ACHN (cell line): ENCODE data around the gene MBTPS1.
"Not testable (repeated sequence)": the region's sequence is repeated elsewhere in the genome, so short reads cannot be mapped to it uniquely, and the experiment has no call there.

ENCODE experiments used
- DNase-seq: peaks from one replicate; pipeline ENCODE4 v3.0.0-alpha.2; 2015
- in situ Hi-C: cut with HindIII; loops from 2 replicates; pipeline ENCODE4 v1.10.0; 2017; ENCODE audit warnings: low sequenced_read_pairs, low pct_ligation_motif_present, low pct_unique_long_range_greater_than_20kb

The MBTPS1 gene

DNA sequence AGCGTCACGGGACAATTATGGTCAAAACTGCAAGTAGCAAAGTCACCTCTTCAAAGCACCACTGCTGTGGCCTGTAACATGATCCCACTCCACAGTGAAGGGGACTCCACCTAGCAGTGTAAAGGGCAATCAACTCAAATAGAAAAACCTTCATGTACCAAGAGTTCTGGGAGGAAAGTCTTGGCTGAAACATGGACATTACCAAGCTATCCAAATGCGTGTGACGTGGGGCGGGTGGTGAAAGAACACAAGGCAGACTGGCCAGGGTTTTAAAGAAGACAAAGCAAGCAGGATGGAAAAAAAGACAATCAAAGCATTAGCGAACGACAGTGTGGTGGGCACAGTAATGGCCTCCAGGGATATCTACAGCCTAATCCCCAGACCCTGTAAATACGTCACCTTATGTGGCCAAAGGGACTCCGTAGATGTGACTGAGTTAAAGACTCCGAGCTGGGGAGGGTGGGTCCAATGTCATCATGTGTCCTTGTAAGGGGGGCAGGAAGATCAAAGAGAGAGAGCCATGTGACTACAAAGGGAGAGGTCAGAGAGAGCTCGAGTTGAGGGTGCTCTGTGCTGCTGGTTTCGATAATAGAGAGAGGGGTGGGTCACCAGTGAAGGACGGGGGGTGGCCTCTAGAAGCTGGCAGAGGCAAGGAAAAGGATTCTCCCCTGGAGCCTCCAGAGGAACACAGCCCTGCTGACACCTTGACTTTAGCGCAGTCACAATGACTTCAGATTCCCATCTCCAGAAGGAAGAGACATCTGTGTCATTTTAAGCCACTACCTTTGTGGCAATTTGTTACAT, 22.3 kb upstream of the MBTPS1 start:
- no peak for DNase-seq
- in situ Hi-C loops = no loop called here

- in situ Hi-C loops = no loop called here
- DNase-seq = no peak
Observed at GRCh38 chr16:84138500-84138823, 21.7 kb upstream of the MBTPS1 start.

DNA sequence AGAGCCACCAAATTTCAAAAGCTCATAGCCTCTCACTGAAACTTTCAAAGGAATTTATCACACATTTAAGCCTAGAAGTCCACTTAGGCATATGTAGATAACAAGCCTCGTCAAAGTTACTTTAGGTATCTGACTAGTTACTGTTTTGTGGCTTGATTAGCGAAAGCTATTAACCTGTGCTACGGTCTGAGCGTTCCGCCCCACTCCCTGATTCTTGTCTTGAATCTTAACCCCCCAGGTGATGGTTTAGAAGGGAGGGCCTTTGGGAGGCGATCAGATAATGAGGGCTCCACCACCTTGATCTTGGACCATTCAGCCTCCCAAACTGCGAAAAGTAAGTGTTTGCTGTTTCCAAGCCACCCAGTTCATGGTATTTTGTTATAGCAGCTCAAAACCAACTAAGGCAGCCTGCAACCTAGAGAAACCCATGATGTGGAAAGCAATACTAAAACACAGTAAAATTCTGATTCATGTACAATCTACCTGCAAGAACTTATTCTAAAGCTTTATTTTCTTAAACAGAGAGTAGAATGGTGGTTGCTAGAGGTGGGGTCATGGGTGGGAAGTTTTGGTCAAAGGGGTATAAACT, 21.1 kb upstream of the MBTPS1 start:
- DNase-seq = no peak
- in situ Hi-C loops = no loop called here

DNA sequence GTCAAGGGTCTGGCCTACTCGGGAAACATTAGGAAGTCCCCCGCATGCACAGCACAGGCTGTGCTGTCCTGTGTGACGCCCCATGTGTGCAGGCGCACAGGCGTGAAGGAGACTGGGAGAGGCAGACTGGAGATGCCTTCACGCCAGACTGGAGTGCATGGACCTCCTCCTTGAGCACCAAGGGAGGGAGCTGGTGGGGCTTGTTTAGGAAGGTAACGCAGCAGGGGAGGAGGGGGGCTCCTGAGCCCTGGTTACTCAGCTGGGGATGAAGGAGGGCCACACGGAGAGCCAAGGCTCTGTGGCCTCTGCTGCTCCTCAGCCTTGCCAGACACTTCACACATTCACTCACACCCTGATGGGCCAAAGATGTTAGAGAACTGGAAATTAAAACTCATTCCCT, 20.5 kb upstream of the MBTPS1 start:
- no peak for DNase-seq
- in situ Hi-C loops = no loop called here

- no peak for DNase-seq
- in situ Hi-C loops = no loop called here
Observed at GRCh38 chr16:84136331-84137125, 19.8 kb upstream of the MBTPS1 start.

- in situ Hi-C loops = no loop called here
- no peak for DNase-seq
Observed at GRCh38 chr16:84132527-84133285, 16.0 kb upstream of the MBTPS1 start.

DNA sequence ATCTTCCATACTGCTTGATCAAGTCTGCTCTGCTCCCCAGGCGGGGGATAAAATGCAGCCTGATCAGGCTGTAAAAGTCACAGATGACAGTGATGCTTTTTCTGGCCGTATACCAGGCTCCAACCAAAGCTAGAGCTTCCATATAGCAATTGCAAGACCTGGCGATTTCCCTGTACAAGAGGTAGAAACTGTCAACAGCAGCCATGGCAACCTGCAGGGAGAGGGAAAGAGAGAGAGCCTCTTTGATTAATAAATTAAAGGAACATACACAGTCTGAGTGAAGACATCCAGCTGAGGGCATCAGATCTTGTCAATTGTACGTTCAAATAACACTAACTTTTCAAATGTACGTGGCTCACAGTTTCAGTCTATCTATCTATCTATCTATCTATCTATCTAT, 14.4 kb upstream of the MBTPS1 start:
- in situ Hi-C loops = no loop called here
- DNase-seq = no peak

GRCh38 chr16:84124257-84125073, 7.7 kb upstream of the MBTPS1 start:
- no peak for DNase-seq
- in situ Hi-C loops = no loop called here

- in situ Hi-C loops = no loop called here
- no peak for DNase-seq
Observed at GRCh38 chr16:84121007-84121406, 4.3 kb upstream of the MBTPS1 start.

DNA sequence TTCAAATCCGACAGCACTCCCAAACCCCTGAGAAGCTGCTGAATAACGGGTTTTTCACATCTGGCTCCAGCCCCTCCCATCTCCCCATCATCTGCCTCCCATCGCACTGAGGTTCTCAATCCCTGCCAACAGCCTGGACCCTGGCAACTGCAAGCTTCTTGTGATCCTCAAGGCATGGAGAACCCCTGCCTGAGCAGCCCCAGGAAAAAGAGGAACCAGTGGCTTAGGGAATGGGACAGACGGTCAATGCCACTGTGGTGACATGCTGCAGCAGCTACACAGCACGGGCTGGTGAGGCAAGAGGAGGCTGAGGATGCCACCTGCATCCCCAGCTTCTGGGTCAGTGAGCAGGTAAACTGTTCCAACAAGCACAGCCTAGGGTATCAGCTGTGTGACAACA, 3.3 kb upstream of the MBTPS1 start:
- no peak for DNase-seq

DNA sequence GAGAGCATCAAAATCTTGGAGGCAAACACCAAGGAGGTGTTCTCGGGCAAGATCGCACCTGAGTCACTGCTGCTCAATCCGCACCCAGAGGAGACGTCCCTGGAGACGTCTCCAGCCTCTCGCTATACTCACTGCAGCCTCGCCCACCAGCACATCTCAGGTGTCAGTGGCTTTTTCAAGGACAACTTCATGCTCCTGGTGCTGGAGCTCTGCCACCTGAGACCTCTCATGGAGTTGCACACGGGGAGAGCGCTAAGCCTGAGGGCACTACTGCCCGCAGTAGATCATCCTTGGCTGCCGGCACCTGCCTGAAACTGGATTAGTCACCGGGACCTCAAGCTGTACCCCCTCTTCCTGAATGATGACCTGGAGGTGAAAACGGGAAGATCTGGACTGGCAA, 2.6 kb upstream of the MBTPS1 start:
- no peak for DNase-seq
- in situ Hi-C loops = no loop called here

More for the DNA sequence above, 3.3 kb upstream of the MBTPS1 start:
- in situ Hi-C loops = no loop called here

DNA sequence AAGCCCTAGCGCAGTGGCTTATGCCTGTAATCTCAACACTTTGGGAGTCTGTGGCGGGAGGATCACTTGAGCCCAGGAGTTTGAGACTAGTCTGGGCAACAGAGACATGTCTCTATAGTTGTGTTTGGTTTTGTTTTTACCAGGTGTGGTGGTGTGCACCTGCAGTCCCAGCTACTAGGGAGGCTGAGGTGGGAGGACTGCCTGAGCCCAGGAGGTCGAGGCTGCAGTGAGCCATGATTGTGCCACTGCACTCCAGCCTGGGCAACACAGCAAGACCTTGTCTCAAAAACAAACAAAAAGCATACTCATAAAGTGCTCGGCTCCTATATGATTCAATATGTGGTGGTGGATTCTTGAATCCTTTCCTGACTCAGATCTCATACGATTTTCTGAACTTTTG, 1.6 kb upstream of the MBTPS1 start:
- DNase-seq, in situ Hi-C loops: not testable (repeated sequence)

- DNase-seq = no peak
- in situ Hi-C loops = no loop called here
Observed at GRCh38 chr16:84117494-84117843, 727 bp upstream of the MBTPS1 start.

- in situ Hi-C loops = no loop called here
- DNase-seq = peak; percentile 58
Observed at GRCh38 chr16:84115919-84116719, 623 bp downstream of the MBTPS1 start.

- DNase-seq, in situ Hi-C loops: not testable (repeated sequence)
Observed at GRCh38 chr16:84111949-84112348, 4.8 kb downstream of the MBTPS1 start.

DNA sequence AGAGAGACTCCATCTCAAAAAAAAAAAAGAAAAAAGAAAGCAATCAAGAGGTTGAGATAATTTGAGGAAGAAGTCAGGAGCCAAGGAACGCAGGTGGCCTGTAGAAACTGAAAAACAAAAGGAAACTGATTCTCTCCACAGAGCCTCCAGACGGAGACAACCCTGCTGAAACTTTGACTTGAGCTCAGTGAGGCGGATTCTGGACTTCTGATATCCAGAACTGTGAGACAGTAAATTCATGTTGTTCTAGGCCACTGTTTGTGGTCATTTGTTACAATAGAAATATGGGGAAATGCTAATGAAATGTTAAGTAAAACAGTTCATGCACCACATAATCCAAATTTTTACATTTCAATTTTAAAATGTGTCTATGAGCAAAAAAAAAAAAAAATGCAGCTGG, 5.2 kb downstream of the MBTPS1 start:
- DNase-seq = no peak
- in situ Hi-C loops = no loop called here

- DNase-seq = no peak
- in situ Hi-C loops = no loop called here
Observed at GRCh38 chr16:84110527-84110926, 6.2 kb downstream of the MBTPS1 start.
